RCC 7860 (cell line): ENCODE results near the gene SBDS.

Experiments
- DNase-seq: peaks from one replicate; pipeline ENCODE4 v3.0.0-alpha.2; 2015; ENCODE audit warnings: low spot score
- FAIRE-seq: peaks from 2 replicates; lab custom pipeline; 2012; peaks lifted over from hg19 to GRCh38; lab: Jason Lieb, UNC

The SBDS gene

DNA sequence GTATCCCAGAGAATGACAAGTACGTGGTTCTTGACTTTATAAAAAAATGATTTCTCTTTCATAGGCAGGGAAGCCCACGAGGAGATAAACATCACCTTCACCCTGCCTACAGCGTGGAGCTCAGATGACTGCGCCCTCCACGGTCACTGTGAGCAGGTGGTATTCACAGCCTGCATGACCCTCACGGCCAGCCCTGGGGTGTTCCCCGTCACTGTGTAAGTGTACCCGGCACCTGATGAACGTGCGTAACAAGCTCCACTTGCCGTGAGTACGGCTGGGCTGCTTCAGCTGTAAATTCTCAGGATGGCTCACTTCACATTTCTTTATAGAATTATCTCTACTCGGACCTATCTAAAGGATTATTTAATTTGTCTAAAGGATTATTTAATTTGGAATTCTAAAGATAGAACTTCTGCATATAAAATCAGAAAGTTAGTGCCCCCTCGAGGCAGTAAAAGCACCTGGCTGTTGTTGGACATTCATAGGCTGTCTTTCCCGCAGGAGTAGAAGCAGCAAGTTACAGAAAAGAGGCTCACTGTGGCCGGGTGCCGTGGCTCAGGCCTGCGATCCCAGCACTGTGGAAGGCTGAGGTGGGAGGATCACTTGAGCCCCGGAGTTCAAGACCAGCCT is 46.8 kb downstream of the SBDS start:
- DNase-seq (no peak), FAIRE-seq (no peak)

DNA sequence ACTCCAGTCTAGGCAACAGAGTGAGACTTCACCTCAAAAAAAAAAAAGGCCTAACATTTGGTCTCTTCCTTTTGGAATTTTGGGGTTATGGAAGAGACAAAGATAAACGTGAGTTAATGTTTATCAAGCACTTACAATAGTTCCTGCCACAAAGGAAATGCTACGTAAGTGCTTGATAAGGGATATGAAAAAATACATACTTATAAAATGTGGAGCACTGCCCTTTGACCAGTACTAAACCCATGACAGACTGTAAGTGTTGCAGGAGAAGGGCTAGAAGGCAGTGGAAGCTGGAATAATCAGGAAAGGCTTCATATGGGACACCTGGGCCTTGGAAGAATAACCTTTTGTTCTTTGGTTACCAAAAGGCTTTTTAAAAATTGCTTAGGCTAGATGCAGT is 48.8 kb downstream of the SBDS start:
- no peak for DNase-seq
- no peak for FAIRE-seq

DNA sequence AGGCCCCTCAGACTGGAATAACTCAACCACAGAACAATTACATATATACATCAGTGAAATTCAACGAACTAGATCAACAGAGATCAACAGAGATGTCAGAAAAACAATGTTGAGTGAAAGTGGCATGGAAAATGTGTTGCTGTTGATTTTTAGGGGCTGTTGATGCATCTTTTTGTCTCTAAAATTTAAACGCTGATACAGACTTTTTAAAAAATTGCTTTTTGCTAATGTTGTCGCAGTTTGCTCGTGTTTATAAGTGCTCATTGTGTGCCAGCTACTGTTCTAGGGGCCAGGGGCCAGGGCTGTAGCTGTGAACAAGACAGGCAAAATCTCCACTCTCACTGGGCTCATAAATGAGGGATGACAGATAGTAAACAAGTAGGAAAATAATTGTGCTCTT is 56.1 kb downstream of the SBDS start:
- FAIRE-seq (no peak), DNase-seq (no peak)

DNA sequence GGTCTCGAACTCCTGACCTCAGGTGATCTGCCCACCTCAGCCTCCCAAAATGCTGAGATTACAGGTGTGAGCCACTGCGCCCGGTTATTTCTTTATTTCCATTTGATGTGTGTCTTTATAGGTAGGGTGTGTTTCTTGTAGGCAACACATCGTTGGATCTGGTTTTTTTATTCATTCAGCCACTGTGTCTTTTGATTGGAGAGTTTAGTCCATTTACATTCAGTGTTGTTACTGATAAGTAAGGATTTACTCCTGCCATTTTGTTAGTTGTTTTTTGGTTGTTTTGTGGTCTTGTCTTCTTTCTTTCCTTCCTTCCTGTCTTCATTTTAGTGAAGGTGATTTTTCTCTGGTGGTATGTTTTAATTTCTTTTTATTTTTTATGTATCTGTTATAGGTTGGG is 57.4 kb downstream of the SBDS start:
- no peak for DNase-seq
- no peak for FAIRE-seq
